ENCODE measurements around the gene DAP3. TPM values are rescaled to one million over a fixed set of nuclear protein-coding genes. Genes with fewer than 3 reads are reported as not detected.

Gene DAP3
- polyA plus RNA-seq, 2 of the 4 experiments (the other 2 are of a cell fraction) = 96.3 to 171 TPM

- ChIA-PET CTCF (interaction anchor here (0.9 kb wide), 2 partner anchors 12 to 841 kb away, joined by 3 read pairs; no protein-coding TSS in a partner anchor), POLR2A (no interaction called here)
- FAIRE-seq (no peak), DNase-seq (ENCODE audit: low read depth in 1 of 2, low spot score in 1 of 2) (no peak), ATAC-seq (no peak)
- Histone ChIP-seq H3K4me2 (no peak overlapping the region), H3K4me3 (no peak overlapping the region), H3K4me1 (no peaks in the 10 kb centered on the region), H3K27ac (no peak overlapping the region), H3K9me3 (no peaks in the 10 kb centered on the region)
- 94% methylated on average over 8 of the region's 8 CpGs for WGBS (ENCODE audit: missing lambda C conversion rate)
- no peak for TF ChIP-seq CEBPB (IDR thresholded peaks at IDR 0.05)
- no peak for TF ChIP-seq REST (IDR thresholded peaks at IDR 0.05)
- TF ChIP-seq SMC3 (IDR thresholded peaks at IDR 0.05) = no peak
- TF ChIP-seq RFX5 (IDR thresholded peaks at IDR 0.05) = no peak
- no peak for TF ChIP-seq CBX8 (IDR thresholded peaks at IDR 0.05)
Measured at GRCh38 chr1:155740995-155741394, 52.1 kb downstream of the DAP3 start.

- H3K4me1 ChIP-seq = no peaks in the 10 kb centered on the region
- FAIRE-seq = no peak
- H3K4me3 ChIP-seq = no peak overlapping the region
- no peak for DNase-seq (ENCODE audit: low read depth in 1 of 2, low spot score in 1 of 2)
- no peaks in the 10 kb centered on the region for H3K9me3 ChIP-seq
- no peak overlapping the region for H3K27ac ChIP-seq
- H3K4me2 ChIP-seq = no peak overlapping the region
- CTCF ChIA-PET = interaction anchor here (0.6 to 0.9 kb wide), 5 partner anchors 13 to 841 kb away, joined by 3 to 4 read pairs (median 3); no protein-coding TSS in a partner anchor
- WGBS (ENCODE audit: missing lambda C conversion rate) = 87% methylated on average over 10 of the region's 10 CpGs
- no peak for TF ChIP-seq HOXA7 (CRISPR knock-in tag; IDR thresholded peaks at IDR 0.05)
- no peak for TF ChIP-seq HDAC2 (IDR thresholded peaks at IDR 0.05)
- no peak for TF ChIP-seq SMC3 (IDR thresholded peaks at IDR 0.05)
- TF ChIP-seq HMGXB4 (CRISPR knock-in tag; IDR thresholded peaks at IDR 0.05; ENCODE audit: borderline replicate concordance) = no peak
- no peak for TF ChIP-seq KDM1A (IDR thresholded peaks at IDR 0.05; ENCODE audit: low read depth)
- TF ChIP-seq ATOH8 (CRISPR knock-in tag; IDR thresholded peaks at IDR 0.05; ENCODE audit: low read depth) = no peak
- TF ChIP-seq E2F6 (IDR thresholded peaks at IDR 0.05; ENCODE audit: borderline replicate concordance, low read depth) = no peak
- TF ChIP-seq MAZ (IDR thresholded peaks at IDR 0.05; ENCODE audit: borderline replicate concordance, low read depth, low read length) = no peak
- no peak for TF ChIP-seq REST (IDR thresholded peaks at IDR 0.05)
- no peak for TF ChIP-seq RFX5 (IDR thresholded peaks at IDR 0.05)
- TF ChIP-seq JUN (IDR thresholded peaks at IDR 0.05) = no peak
- POLR2A ChIA-PET = no interaction called here
- no peak for ATAC-seq
Measured at GRCh38 chr1:155741908-155742307, 53.0 kb downstream of the DAP3 start.
